Parathyroid adenoma (tissue), 2 donors: ENCODE results near the gene ANKRD37.

Source experiments
- H2AFZ ChIP-seq: fragments of 300-600 bp; sonication (generic); one replicate; pipeline ENCODE4 v1.7.0; 2017; ENCODE audit warnings: antibody characterized with exemption, mild to moderate bottlenecking
- H3K27ac ChIP-seq: fragments of 300-600 bp; sonication (generic); one replicate; pipeline ENCODE4 v1.7.0; 2017
- H3K27me3 ChIP-seq: fragments of 300-600 bp; sonication (generic); one replicate; pipeline ENCODE4 v1.7.0; 2017; ENCODE audit warnings: low read length; ENCODE audit not compliant: control insufficient read depth, insufficient read depth
- H3K36me3 ChIP-seq: fragments of 300-600 bp; sonication (generic); one replicate; pipeline ENCODE4 v1.7.0; 2017; ENCODE audit warnings: low read length; ENCODE audit not compliant: control insufficient read depth, insufficient read depth
- H3K4me1 ChIP-seq: fragments of 300-600 bp; sonication (generic); one replicate; pipeline ENCODE4 v1.7.0; 2017; ENCODE audit warnings: control low read depth
- H3K4me2 ChIP-seq: fragments of 300-600 bp; sonication (generic); one replicate; pipeline ENCODE4 v1.7.0; 2017; ENCODE audit warnings: low read length
- H3K4me3 ChIP-seq: fragments of 300-600 bp; sonication (generic); one replicate; pipeline ENCODE4 v1.7.0; 2017; ENCODE audit warnings: low read depth, low read length
- H3K79me2 ChIP-seq: fragments of 300-600 bp; sonication (generic); one replicate; pipeline ENCODE4 v1.7.0; 2017; ENCODE audit warnings: control low read depth
- H3K9ac ChIP-seq: fragments of 300-600 bp; sonication (generic); one replicate; pipeline ENCODE4 v1.7.0; 2017; ENCODE audit warnings: mild to moderate bottlenecking
- H3K9me3 ChIP-seq: fragments of 300-600 bp; sonication (generic); one replicate; pipeline ENCODE4 v1.7.0; 2017; ENCODE audit warnings: low read length; ENCODE audit not compliant: control insufficient read depth
- TF ChIP-seq, protein P1 (sequence below): fragments of 300-600 bp; sonication (generic); IDR thresholded peaks from one replicate; pipeline ENCODE4 v1.7.0; 2017; ENCODE audit warnings: antibody characterized with exemption, mild to moderate bottlenecking
- donor health status: primary hyperparathyroidism.

ANKRD37 gene

DNA sequence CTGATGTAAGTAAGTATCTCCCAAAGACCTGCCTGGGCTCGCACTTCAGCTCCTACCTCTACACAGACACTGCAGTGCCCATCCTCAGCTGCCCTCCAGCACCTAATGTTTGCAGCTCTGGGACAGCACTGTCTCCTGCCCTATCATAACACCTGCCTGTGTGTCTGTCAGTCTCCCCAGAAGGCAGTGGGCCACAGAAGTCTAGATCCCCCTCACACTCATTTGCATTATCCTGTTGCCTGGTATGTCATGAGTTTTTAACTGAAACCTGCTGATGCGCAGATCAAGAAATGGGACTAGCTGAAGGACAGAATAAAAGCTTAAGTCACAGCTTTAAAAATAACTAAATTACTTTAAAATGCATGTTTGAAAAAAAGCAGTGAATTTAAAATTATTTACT lies 43.9 kb upstream of the ANKRD37 start:
- H3K36me3 ChIP-seq, result no peaks in the 10 kb centered on the region
- H2AFZ ChIP-seq, result no peak overlapping the region
- no peak overlapping the region for H3K4me2 ChIP-seq
- no peaks in the 10 kb centered on the region for H3K9me3 ChIP-seq
- no peak overlapping the region for H3K9ac ChIP-seq
- H3K27ac ChIP-seq, result no peak overlapping the region
- H3K27me3 ChIP-seq, result no peaks in the 10 kb centered on the region
- TF ChIP-seq, protein P1, sequence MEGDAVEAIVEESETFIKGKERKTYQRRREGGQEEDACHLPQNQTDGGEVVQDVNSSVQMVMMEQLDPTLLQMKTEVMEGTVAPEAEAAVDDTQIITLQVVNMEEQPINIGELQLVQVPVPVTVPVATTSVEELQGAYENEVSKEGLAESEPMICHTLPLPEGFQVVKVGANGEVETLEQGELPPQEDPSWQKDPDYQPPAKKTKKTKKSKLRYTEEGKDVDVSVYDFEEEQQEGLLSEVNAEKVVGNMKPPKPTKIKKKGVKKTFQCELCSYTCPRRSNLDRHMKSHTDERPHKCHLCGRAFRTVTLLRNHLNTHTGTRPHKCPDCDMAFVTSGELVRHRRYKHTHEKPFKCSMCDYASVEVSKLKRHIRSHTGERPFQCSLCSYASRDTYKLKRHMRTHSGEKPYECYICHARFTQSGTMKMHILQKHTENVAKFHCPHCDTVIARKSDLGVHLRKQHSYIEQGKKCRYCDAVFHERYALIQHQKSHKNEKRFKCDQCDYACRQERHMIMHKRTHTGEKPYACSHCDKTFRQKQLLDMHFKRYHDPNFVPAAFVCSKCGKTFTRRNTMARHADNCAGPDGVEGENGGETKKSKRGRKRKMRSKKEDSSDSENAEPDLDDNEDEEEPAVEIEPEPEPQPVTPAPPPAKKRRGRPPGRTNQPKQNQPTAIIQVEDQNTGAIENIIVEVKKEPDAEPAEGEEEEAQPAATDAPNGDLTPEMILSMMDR, result no peak
- H3K79me2 ChIP-seq, result no peaks in the 10 kb centered on the region
- no peaks in the 10 kb centered on the region for H3K4me1 ChIP-seq
- no peak overlapping the region for H3K4me3 ChIP-seq

- Histone ChIP-seq H3K79me2 (no peaks in the 10 kb centered on the region), H3K27me3 (no peaks in the 10 kb centered on the region)
- TF ChIP-seq, protein P1, result no peak
Measured at GRCh38 chr4:185357211-185357610, 39.4 kb upstream of the ANKRD37 start.

GRCh38 chr4:185357733-185358440 lies 38.8 kb upstream of the ANKRD37 start:
- Histone ChIP-seq H3K27ac (no peak overlapping the region), H3K36me3 (no peaks in the 10 kb centered on the region), H3K27me3 (no peaks in the 10 kb centered on the region), H3K79me2 (no peaks in the 10 kb centered on the region), H2AFZ (no peak overlapping the region), H3K4me3 (no peak overlapping the region), H3K4me1 (no peaks in the 10 kb centered on the region), H3K9ac (no peak overlapping the region), H3K4me2 (no peak overlapping the region), H3K9me3 (no peaks in the 10 kb centered on the region)
- TF ChIP-seq, protein P1, result no peak

More at GRCh38 chr4:185357211-185357610, 39.4 kb upstream of the ANKRD37 start:
- Histone ChIP-seq H3K9ac (no peak overlapping the region), H3K9me3 (no peaks in the 10 kb centered on the region), H3K4me2 (no peak overlapping the region), H3K36me3 (no peaks in the 10 kb centered on the region), H3K27ac (no peak overlapping the region), H3K4me1 (no peaks in the 10 kb centered on the region), H3K4me3 (no peak overlapping the region), H2AFZ (no peak overlapping the region)

- Histone ChIP-seq H3K79me2 (no peaks in the 10 kb centered on the region), H3K4me3 (no peak overlapping the region), H2AFZ (no peak overlapping the region), H3K9me3 (no peaks in the 10 kb centered on the region), H3K27ac (no peak overlapping the region), H3K4me1 (no peaks in the 10 kb centered on the region), H3K9ac (no peak overlapping the region), H3K27me3 (no peaks in the 10 kb centered on the region), H3K4me2 (no peak overlapping the region), H3K36me3 (no peaks in the 10 kb centered on the region)
- TF ChIP-seq, protein P1, result no peak
Measured at GRCh38 chr4:185358514-185358913, 38.1 kb upstream of the ANKRD37 start.

- no peak overlapping the region for H3K27ac ChIP-seq
- no peak overlapping the region for H3K4me3 ChIP-seq
- TF ChIP-seq, protein P1, result no peak
- no peaks in the 10 kb centered on the region for H3K9me3 ChIP-seq
- no peak overlapping the region for H3K9ac ChIP-seq
- no peak overlapping the region for H3K4me2 ChIP-seq
- H3K79me2 ChIP-seq, result no peaks in the 10 kb centered on the region
- H3K27me3 ChIP-seq, result no peaks in the 10 kb centered on the region
- no peaks in the 10 kb centered on the region for H3K36me3 ChIP-seq
- no peak overlapping the region for H2AFZ ChIP-seq
- no peaks in the 10 kb centered on the region for H3K4me1 ChIP-seq
Measured at GRCh38 chr4:185358959-185359358, 37.7 kb upstream of the ANKRD37 start.
